Stomach smooth muscle (tissue), 2 donors: ENCODE measurements around the gene GP1BA.
"Not testable (repeated sequence)": the region's sequence is repeated elsewhere in the genome, so short reads cannot be mapped to it uniquely, and the experiment has no call there.

Experiments
- H3K27ac ChIP-seq: one replicate; pipeline ENCODE4 v1.7.0; 2013; ENCODE audit warnings: mild to moderate bottlenecking, low read length, inconsistent platforms
- H3K27me3 ChIP-seq, 2 donors: one replicate each; pipeline ENCODE4 v1.7.0; 2013; ENCODE audit warnings: low read length in 2 of 2; ENCODE audit not compliant: insufficient read depth in 2 of 2, control insufficient read depth in 1 of 2
- H3K36me3 ChIP-seq, 2 donors: one replicate each; pipeline ENCODE4 v1.7.0; 2013; ENCODE audit warnings: low read length in 2 of 2; ENCODE audit not compliant: control insufficient read depth in 2 of 2, insufficient read depth in 2 of 2
- H3K4me1 ChIP-seq: one replicate; pipeline ENCODE4 v1.7.0; 2013; ENCODE audit warnings: low read length; ENCODE audit not compliant: control insufficient read depth, insufficient read depth
- H3K4me3 ChIP-seq, 2 donors: one replicate each; pipeline ENCODE4 v1.7.0; 2013; ENCODE audit warnings: low read length in 2 of 2
- H3K9ac ChIP-seq, 2 donors: one replicate each; pipeline ENCODE4 v1.7.0; 2013; ENCODE audit warnings: low read length in 2 of 2, mild to moderate bottlenecking in 1 of 2
- H3K9me3 ChIP-seq, 2 donors: one replicate each; pipeline ENCODE4 v1.7.0; 2013; ENCODE audit warnings: low read length in 2 of 2; ENCODE audit not compliant: control insufficient read depth in 2 of 2
- donor health status: healthy.
- donor health status: Pancreatic carcinoma.

GP1BA gene

DNA sequence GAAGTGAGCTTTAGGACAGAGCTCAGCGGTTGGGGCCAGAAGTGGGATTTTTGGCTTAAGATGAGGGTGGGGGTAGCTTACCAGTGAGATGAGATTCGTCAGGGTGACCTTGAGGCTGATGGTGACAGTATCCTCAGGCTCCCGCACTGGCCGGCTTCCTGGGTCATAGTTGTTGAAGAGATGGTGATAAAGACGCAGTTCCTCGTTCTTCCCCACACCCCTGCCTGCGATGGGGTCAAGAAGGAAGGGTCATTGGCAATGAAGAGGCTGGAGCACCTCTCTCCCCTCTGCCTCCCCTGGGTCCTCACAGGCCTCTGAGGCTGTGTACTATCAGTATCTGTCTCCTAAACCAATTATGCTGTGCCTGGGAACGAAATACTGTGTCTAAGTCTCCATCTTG, 29.5 kb upstream of the GP1BA start:
- no peak overlapping the region for H3K27ac ChIP-seq
- H3K4me1 ChIP-seq = peaks cover 28% of the 10 kb centered on the region

DNA sequence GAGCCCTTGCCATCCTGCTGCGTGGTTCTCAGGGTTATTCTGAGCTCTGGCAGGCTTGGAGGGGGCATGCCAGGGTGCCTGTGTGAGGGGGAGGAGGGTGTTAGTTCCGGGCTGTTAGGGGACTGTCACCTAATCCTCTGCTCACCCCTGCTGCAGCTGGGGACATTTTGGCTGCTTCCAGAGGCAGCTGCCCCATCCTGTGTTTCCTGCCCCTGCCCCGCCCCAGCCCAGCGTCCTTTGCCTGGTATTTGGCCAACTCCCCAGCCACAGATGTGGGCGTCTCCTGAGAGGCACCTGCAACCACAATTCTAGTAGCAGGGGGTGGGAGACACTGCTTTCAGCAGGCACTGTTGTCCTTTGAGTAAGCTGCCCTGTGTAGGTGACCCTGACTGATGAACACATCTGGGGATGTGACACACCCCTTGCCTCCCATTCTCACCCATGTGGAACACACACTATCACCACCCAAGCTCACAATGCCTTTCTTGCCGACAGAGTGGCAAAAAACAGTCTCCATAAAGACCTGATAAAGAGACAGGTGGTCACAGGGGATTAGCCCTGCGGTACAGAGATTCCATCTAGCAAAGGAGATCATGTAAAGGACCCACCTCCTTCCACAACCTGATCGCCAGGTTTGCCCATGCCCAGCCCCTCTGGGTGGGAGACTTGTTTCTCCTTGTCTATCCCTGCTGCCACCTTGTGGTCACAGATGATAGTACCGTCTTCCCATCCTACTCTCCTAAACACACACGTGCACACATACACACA, 28.8 kb upstream of the GP1BA start, which contains the start of gene CHRNE:
Gene CHRNE, minus strand, starts transcription at position 48 of the 768 bp plus-strand sequence. Its CDS starts 35 bp downstream, at position 13.
- Histone ChIP-seq H3K27ac (no peak within 1 kb of the TSS), H3K9ac (no peak within 1 kb of the TSS), H3K36me3 (no peaks in the 10 kb centered on the region), H3K4me3 (no peak within 1 kb of the TSS), H3K27me3 (peaks cover 35 to 41% of the 10 kb centered on the region in 2 donors), H3K9me3 (no peaks in the 10 kb centered on the region), H3K4me1 (peaks cover 28% of the 10 kb centered on the region)

More for the DNA sequence above, 29.5 kb upstream of the GP1BA start:
- Histone ChIP-seq H3K4me3 (no peak overlapping the region), H3K9ac (no peak overlapping the region), H3K36me3 (peaks cover 0 to under 1% of the 10 kb centered on the region in 2 donors), H3K27me3 (peaks cover 35 to 41% of the 10 kb centered on the region in 2 donors), H3K9me3 (no peaks in the 10 kb centered on the region)

DNA sequence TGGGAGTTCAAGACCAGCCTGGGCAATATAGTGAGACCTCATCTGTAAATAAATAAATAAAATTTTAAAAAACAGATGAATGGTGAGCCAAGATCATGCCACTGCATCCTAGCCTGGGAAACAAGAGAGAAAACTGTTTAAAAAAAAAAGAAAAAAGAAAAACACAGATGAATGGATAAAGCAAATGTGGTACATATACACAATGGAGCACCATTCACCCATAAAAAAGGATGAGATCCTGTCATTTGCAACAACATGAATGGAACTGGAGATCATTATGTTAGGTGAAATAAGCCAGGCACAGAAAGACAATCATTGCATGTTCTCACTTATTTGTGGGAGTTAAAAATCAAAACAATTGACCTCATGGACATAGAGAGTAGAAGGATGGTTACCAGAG, 25.4 kb upstream of the GP1BA start:
- not testable (repeated sequence) for H3K4me1 ChIP-seq, H3K9me3 ChIP-seq, H3K27ac ChIP-seq, H3K9ac ChIP-seq, H3K36me3 ChIP-seq, H3K4me3 ChIP-seq
- peaks cover 10 to 14% of the 10 kb centered on the region in 2 donors for H3K27me3 ChIP-seq

DNA sequence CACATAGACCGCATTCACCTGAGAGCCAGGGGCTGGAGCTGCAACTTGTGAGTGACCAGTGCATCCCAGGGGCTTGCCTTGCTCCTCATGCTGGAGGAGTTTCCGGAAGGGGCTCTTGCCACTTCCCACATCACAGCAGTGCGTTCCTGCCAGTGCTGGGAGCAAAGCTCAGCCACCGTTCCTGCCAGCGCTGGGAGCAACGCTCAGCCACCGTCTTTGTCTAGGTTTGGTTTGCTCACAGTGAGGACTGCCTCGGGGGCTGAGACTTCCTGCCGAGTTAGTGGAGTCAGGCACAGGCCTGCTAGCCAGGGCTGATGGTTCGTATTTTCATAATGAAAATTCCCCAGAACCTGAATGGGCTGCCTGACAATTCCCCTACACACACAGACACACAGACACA, 23.8 kb upstream of the GP1BA start:
- peak overlapping the region; percentile 18 for H3K27ac ChIP-seq
- H3K9me3 ChIP-seq = no peaks in the 10 kb centered on the region
- no peak overlapping the region for H3K4me3 ChIP-seq
- peaks cover 5 to 12% of the 10 kb centered on the region in 2 donors for H3K27me3 ChIP-seq
- no peak overlapping the region for H3K9ac ChIP-seq
- H3K4me1 ChIP-seq = peaks cover 4% of the 10 kb centered on the region
- no peaks in the 10 kb centered on the region for H3K36me3 ChIP-seq

DNA sequence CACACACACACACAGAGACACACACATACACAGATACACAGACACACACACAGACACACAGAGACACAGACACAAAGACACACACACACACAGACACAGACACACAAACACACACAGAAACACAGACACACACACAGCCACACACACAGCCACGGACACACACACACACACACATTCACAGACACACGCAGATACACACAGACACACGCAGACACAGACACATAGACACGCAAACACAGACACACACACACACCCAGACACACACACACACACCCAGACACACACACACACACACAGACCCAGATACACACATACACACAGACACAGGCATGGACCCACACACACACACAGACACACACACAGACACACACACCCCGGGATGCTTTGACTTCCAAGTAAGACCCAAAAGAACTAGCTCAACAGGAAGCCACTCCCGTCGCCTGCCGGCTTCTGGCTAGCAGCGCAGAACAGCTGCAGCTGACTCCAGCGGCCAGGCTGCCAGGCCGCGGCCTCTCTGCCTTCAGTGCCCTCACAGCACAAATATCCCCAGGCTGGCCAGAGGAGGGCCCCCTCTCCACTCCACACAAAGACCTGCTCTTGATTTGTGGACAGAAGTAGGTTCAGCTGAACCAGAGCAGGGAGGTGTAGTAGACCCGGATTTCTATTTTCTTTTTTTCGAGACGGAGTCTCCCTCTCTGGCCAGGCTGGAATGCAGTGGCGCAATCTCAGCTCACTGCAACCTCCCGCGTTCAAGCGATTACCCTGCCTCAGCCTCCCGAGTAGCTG, 23.2 kb upstream of the GP1BA start:
- H3K36me3 ChIP-seq = no peaks in the 10 kb centered on the region
- no peaks in the 10 kb centered on the region for H3K9me3 ChIP-seq
- peaks cover 4% of the 10 kb centered on the region for H3K4me1 ChIP-seq
- H3K27me3 ChIP-seq = peaks cover 4 to 9% of the 10 kb centered on the region in 2 donors
- H3K4me3 ChIP-seq = peak overlapping the region in 1 of 2 donors; percentile 3
- H3K27ac ChIP-seq = peak overlapping the region; percentile 18
- H3K9ac ChIP-seq = peak overlapping the region; percentile 6 to 29

DNA sequence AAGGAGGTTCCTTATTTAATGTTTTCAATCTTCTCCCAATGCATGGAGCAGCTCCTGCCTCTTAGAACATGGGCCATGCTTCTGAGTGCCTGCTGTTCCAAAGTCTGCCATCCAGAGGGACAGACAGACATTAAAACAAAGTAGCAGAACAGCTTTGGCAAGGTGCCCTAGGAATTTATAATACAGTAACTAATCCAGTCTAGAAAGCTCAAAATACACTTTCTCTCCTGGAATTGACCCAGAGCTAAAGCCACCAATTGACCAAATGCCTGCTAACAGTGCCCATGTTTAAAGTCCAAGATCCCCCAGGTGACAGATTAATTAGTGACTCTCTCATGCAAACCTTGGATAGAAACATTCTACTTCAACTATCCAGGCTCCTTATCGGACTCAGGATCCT, 18.1 kb upstream of the GP1BA start:
- Histone ChIP-seq H3K9me3 (no peaks in the 10 kb centered on the region), H3K4me3 (no peak overlapping the region), H3K4me1 (no peaks in the 10 kb centered on the region), H3K9ac (no peak overlapping the region), H3K36me3 (no peaks in the 10 kb centered on the region), H3K27ac (no peak overlapping the region), H3K27me3 (no peaks in the 10 kb centered on the region)

DNA sequence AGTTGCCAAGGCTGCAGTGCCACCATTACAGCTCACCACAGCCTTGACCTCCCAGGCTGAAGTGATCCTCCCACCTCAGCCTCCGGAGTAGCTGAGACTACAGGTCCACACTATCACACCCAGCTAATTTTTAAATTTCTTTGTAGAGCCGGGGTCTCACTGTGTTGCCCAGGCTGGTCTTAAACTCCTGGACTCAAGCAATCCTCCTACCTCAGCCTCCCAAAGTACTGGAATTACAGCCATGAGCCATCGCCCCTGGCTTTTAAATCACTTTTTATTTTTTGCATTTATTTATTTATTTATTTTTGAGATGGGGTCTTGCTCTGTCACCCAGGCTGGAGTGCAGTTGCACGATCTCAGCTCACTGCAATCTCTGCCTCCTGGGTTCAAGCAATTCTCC, 17.5 kb upstream of the GP1BA start:
- H3K27me3 ChIP-seq, H3K9me3 ChIP-seq, H3K27ac ChIP-seq, H3K4me1 ChIP-seq, H3K36me3 ChIP-seq, H3K9ac ChIP-seq, H3K4me3 ChIP-seq: not testable (repeated sequence)

DNA sequence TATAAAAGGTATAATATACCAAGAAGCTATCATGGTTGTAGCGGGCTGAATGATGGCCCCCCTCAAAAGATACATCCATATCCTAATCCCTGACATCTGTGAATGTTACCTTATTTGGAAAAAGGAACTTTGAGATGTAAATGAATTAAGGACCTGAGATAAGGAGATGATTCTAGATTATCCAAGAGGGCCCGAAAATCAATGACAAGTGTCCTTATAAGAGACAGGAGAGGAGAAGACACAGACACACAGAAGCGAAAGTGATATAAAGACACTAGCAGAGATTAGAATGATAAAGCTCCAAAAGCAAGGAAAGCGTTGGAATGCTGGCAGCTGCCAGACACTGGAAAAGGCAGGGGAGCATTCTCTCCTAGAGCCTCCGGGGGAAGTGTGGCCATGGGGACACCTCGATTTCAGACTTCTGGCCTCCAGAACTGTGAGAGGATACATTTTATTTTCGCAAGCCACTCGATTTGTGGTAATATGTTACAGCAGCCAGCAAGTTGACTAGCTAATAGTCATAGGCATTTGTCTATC, 12.5 kb upstream of the GP1BA start:
- Histone ChIP-seq H3K4me1 (no peaks in the 10 kb centered on the region), H3K9me3 (no peaks in the 10 kb centered on the region), H3K27me3 (no peaks in the 10 kb centered on the region), H3K4me3 (no peak overlapping the region), H3K27ac (no peak overlapping the region), H3K36me3 (no peaks in the 10 kb centered on the region), H3K9ac (no peak overlapping the region)

DNA sequence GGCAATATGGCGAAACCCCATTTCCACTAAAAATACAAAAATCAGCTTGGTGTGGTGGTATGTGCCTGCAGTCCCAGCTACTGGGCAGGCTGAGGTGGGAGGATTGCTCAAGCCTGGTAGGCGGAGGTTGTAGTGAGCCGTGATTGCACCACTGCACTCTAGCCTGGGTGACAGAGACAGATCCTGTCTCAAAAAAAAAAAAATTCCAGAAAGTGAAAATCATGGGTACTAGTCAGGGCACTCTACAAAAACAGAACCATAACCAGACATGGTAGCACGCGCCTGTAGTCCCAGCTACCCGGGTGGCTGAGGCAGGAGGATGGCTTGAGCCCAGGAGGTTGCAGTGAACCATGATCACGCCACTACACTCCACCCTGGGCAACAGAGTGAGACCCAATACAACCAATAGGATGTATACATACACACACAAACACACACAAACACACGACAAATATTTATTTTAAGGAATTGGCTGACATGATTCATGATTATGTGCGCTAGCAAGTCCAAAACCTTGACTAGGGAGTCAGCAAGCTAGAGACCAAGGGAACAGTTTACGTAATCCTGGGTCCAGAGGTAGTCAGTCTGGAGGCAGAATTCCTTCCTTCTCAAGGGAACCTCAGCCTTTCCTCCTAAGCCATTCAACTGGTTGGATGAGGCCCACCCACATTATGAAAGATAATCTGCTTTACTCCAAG, 11.6 kb upstream of the GP1BA start:
- H3K9me3 ChIP-seq = no peaks in the 10 kb centered on the region
- H3K27me3 ChIP-seq = no peaks in the 10 kb centered on the region
- no peaks in the 10 kb centered on the region for H3K4me1 ChIP-seq
- no peak overlapping the region for H3K4me3 ChIP-seq
- H3K9ac ChIP-seq = no peak overlapping the region
- H3K27ac ChIP-seq = no peak overlapping the region
- no peaks in the 10 kb centered on the region for H3K36me3 ChIP-seq

DNA sequence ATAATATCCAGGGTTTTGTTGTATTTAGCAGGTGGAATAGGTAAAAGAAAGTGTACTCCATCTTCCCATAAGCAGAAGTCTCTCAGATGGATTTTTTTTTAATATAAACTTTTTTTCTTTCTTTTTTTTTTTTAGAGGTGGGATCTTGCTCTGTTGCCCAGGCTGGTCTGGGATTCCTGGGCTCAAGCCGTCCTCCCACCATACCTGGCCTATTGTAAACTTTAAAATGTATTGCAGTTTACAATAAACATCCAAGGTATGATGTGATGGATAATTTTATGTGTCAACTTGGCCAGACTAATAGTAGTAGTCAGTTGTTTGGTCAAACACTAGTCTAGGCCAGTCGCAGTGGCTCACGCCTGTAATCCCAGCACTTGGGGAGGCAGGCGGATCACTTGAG, 10.8 kb upstream of the GP1BA start:
- H3K9ac ChIP-seq = no peak overlapping the region
- H3K27me3 ChIP-seq = no peaks in the 10 kb centered on the region
- H3K4me3 ChIP-seq = no peak overlapping the region
- H3K27ac ChIP-seq = no peak overlapping the region
- no peaks in the 10 kb centered on the region for H3K4me1 ChIP-seq
- no peaks in the 10 kb centered on the region for H3K9me3 ChIP-seq
- no peaks in the 10 kb centered on the region for H3K36me3 ChIP-seq
